HepG2 (cell line): ENCODE results near the gene KLHL17. TPM values are rescaled to one million over a fixed set of nuclear protein-coding genes. Genes with fewer than 3 reads are reported as not detected.

Experiments
- CAMTA2 ChIP-seq: sonication (generic); formaldehyde crosslinking; IDR thresholded peaks from 2 replicates; pipeline ENCODE4 v1.4.0; 2020; ENCODE audit warnings: mild to moderate bottlenecking, missing genetic modification reagents, borderline replicate concordance
- GLI4 ChIP-seq: sonication (generic); formaldehyde crosslinking; IDR thresholded peaks from 2 replicates; pipeline ENCODE4 v1.5.1; 2020; ENCODE audit warnings: missing genetic modification reagents, mild to moderate bottlenecking, moderate library complexity, borderline replicate concordance
- JARID2 ChIP-seq: sonication (generic); formaldehyde crosslinking; IDR thresholded peaks from 2 replicates; pipeline ENCODE4 v1.8.1; 2023; ENCODE audit warnings: missing genetic modification reagents, inconsistent platforms; ENCODE audit not compliant: insufficient replicate concordance
- NCOA5 ChIP-seq: sonication (generic); formaldehyde crosslinking; IDR thresholded peaks from 2 replicates; pipeline ENCODE4 v1.4.0; 2020; ENCODE audit warnings: missing genetic modification reagents
- NFATC3 ChIP-seq: sonication (generic); formaldehyde crosslinking; IDR thresholded peaks from 2 replicates; pipeline ENCODE4 v1.5.1; 2020; ENCODE audit warnings: mild to moderate bottlenecking, missing genetic modification reagents
- RBM39 ChIP-seq: fragments of 200-400 bp; formaldehyde crosslinking; IDR thresholded peaks from one replicate; pipeline ENCODE4 v1.6.1; 2018; ENCODE audit warnings: antibody characterized with exemption, mild to moderate bottlenecking, low read depth, low read length; ENCODE audit not compliant: poor library complexity, severe bottlenecking
- SAP130 ChIP-seq: IDR thresholded peaks from 2 replicates; pipeline ENCODE4 v1.6.1; 2016; ENCODE audit warnings: low read depth
- SNAI1 ChIP-seq: sonication (generic); formaldehyde crosslinking; IDR thresholded peaks from 2 replicates; pipeline ENCODE4 v1.5.0; 2020; ENCODE audit warnings: mild to moderate bottlenecking, missing genetic modification reagents, borderline replicate concordance
- SNRNP70 ChIP-seq: fragments of 200-400 bp; formaldehyde crosslinking; IDR thresholded peaks from 2 replicates; pipeline ENCODE4 v1.6.1; 2017; ENCODE audit warnings: mild to moderate bottlenecking, low read depth, low read length, moderate library complexity
- SRY ChIP-seq: sonication (generic); formaldehyde crosslinking; IDR thresholded peaks from 2 replicates; pipeline ENCODE4 v1.8.0; 2022; ENCODE audit warnings: mild to moderate bottlenecking, missing genetic modification reagents
- TBP ChIP-seq: sonication (generic); formaldehyde crosslinking; IDR thresholded peaks from 2 replicates; pipeline ENCODE4 v1.5.0; 2020; ENCODE audit warnings: missing genetic modification reagents
- ZBTB38 ChIP-seq: sonication (generic); formaldehyde crosslinking; IDR thresholded peaks from 2 replicates; pipeline ENCODE4 v1.5.1; 2020; ENCODE audit warnings: mild to moderate bottlenecking, missing genetic modification reagents
- ZNF180 ChIP-seq: sonication (generic); formaldehyde crosslinking; IDR thresholded peaks from 2 replicates; pipeline ENCODE4 v1.4.0; 2020; ENCODE audit warnings: low read depth, missing genetic modification reagents, borderline replicate concordance
- ZNF205 ChIP-seq: IDR thresholded peaks from 2 replicates; pipeline ENCODE4 v1.6.1; 2018; ENCODE audit warnings: missing biosample characterization, missing genetic modification reagents
- ZNF275 ChIP-seq: sonication (generic); formaldehyde crosslinking; IDR thresholded peaks from 2 replicates; pipeline ENCODE4 v1.8.0; 2022; ENCODE audit warnings: missing genetic modification reagents, mild to moderate bottlenecking, inconsistent platforms, borderline replicate concordance
- ZNF354B ChIP-seq: sonication (generic); formaldehyde crosslinking; IDR thresholded peaks from 2 replicates; pipeline ENCODE4 v1.8.0; 2022; ENCODE audit warnings: mild to moderate bottlenecking, missing genetic modification reagents
- ZNF543 ChIP-seq: sonication (generic); formaldehyde crosslinking; IDR thresholded peaks from 2 replicates; pipeline ENCODE4 v1.4.0; 2020; ENCODE audit warnings: mild to moderate bottlenecking, missing genetic modification reagents
- polyA plus RNA-seq, 8 experiments: library from polyadenylated mRNA; depleted of rRNA in 3 of 8; stranded (reverse) in 7 of 8; unstranded in 1 of 8; fragments of >200 nt; fragmentation: Illumina TruSeq in 4 of 8; extraction: Trizol in 4 of 8; gene quantifications; 2 replicates each; pipeline versions ENCODE4 v1.2.1 to v1.2.3, GENCODE V29; 2011 to 2016; ENCODE audit warnings: low read depth in 4 of 8, missing spikeins in 1 of 8, mixed read lengths in 1 of 8; ENCODE audit not compliant: insufficient read depth in 1 of 8
- total RNA-seq, 5 experiments: library from RNA; depleted of rRNA; stranded (reverse); fragments of >200 nt; fragmentation: Illumina TruSeq; extraction: Trizol; gene quantifications; 2 replicates each; pipeline ENCODE4 v1.2.3, GENCODE V29; 2016; ENCODE audit warnings: low read depth in 1 of 5
- TF ChIP-seq, protein P1 (sequence below): sonication (generic); formaldehyde crosslinking; IDR thresholded peaks from 2 replicates; pipeline ENCODE4 v1.8.0; 2022; ENCODE audit warnings: missing genetic modification reagents, mild to moderate bottlenecking, moderate library complexity, borderline replicate concordance
- TF ChIP-seq, protein P2 (sequence below): sonication (generic); formaldehyde crosslinking; IDR thresholded peaks from 2 replicates; pipeline ENCODE4 v1.8.0; 2022; ENCODE audit warnings: low read depth, missing genetic modification reagents
- TF ChIP-seq, protein P3 (sequence below): sonication (generic); formaldehyde crosslinking; IDR thresholded peaks from 2 replicates; pipeline ENCODE4 v1.4.0; 2020; ENCODE audit warnings: missing genetic modification reagents

KLHL17 gene
- total and polyA plus RNA-seq, 2 of the 13 experiments (the other 11 are each of a cell fraction or from before 2014, with no cell fraction given): 9.3 to 24.7 TPM

GRCh38 chr1:1006305-1007159 is 46.1 kb downstream of the KLHL17 start (continued):
- TF ChIP-seq GLI4 (CRISPR knock-in tag): 0 out of 2 replicates have a peak, but pooled peaks have one; percentile 23
- peak; percentile 49 for TF ChIP-seq RBM39
- TF ChIP-seq TBP (CRISPR knock-in tag): peak; percentile 89; the same call in 1 of the 2 replicates
- TF ChIP-seq ZBTB38 (CRISPR knock-in tag): peak; percentile 94
- TF ChIP-seq, protein P1, sequence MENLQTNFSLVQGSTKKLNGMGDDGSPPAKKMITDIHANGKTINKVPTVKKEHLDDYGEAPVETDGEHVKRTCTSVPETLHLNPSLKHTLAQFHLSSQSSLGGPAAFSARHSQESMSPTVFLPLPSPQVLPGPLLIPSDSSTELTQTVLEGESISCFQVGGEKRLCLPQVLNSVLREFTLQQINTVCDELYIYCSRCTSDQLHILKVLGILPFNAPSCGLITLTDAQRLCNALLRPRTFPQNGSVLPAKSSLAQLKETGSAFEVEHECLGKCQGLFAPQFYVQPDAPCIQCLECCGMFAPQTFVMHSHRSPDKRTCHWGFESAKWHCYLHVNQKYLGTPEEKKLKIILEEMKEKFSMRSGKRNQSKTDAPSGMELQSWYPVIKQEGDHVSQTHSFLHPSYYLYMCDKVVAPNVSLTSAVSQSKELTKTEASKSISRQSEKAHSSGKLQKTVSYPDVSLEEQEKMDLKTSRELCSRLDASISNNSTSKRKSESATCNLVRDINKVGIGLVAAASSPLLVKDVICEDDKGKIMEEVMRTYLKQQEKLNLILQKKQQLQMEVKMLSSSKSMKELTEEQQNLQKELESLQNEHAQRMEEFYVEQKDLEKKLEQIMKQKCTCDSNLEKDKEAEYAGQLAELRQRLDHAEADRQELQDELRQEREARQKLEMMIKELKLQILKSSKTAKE (CRISPR knock-in tag): peak; percentile 85
- TF ChIP-seq SRY (CRISPR knock-in tag): peak; percentile 95
- peak; percentile 99 for TF ChIP-seq SAP130
- no peak for TF ChIP-seq ZNF354B
- TF ChIP-seq JARID2 (CRISPR knock-in tag): peak; percentile 72
- 0 out of 2 replicates have a peak, but pooled peaks have one; percentile 12 for TF ChIP-seq CAMTA2 (CRISPR knock-in tag)
- TF ChIP-seq, protein P2, sequence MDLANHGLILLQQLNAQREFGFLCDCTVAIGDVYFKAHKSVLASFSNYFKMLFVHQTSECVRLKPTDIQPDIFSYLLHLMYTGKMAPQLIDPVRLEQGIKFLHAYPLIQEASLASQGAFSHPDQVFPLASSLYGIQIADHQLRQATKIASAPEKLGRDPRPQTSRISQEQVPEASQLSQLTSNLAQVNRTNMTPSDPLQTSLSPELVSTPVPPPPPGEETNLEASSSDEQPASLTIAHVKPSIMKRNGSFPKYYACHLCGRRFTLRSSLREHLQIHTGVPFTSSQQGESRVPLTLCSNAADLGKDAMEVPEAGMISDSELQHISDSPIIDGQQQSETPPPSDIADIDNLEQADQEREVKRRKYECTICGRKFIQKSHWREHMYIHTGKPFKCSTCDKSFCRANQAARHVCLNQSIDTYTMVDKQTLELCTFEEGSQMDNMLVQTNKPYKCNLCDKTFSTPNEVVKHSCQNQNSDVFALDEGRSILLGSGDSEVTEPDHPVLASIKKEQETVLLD (CRISPR knock-in tag): peak; percentile 82; the same call in 1 of the 2 replicates
- TF ChIP-seq NCOA5 (CRISPR knock-in tag): no peak
- TF ChIP-seq ZNF205: peak; percentile 80; the same call in 1 of the 2 replicates
- TF ChIP-seq, protein P3, sequence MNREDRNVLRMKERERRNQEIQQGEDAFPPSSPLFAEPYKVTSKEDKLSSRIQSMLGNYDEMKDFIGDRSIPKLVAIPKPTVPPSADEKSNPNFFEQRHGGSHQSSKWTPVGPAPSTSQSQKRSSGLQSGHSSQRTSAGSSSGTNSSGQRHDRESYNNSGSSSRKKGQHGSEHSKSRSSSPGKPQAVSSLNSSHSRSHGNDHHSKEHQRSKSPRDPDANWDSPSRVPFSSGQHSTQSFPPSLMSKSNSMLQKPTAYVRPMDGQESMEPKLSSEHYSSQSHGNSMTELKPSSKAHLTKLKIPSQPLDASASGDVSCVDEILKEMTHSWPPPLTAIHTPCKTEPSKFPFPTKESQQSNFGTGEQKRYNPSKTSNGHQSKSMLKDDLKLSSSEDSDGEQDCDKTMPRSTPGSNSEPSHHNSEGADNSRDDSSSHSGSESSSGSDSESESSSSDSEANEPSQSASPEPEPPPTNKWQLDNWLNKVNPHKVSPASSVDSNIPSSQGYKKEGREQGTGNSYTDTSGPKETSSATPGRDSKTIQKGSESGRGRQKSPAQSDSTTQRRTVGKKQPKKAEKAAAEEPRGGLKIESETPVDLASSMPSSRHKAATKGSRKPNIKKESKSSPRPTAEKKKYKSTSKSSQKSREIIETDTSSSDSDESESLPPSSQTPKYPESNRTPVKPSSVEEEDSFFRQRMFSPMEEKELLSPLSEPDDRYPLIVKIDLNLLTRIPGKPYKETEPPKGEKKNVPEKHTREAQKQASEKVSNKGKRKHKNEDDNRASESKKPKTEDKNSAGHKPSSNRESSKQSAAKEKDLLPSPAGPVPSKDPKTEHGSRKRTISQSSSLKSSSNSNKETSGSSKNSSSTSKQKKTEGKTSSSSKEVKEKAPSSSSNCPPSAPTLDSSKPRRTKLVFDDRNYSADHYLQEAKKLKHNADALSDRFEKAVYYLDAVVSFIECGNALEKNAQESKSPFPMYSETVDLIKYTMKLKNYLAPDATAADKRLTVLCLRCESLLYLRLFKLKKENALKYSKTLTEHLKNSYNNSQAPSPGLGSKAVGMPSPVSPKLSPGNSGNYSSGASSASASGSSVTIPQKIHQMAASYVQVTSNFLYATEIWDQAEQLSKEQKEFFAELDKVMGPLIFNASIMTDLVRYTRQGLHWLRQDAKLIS (CRISPR knock-in tag): no peak
- no peak for TF ChIP-seq ZNF275 (CRISPR knock-in tag)
- no peak for TF ChIP-seq NFATC3 (CRISPR knock-in tag)
- no peak for TF ChIP-seq SNAI1
- TF ChIP-seq SNRNP70: no peak
- peak; percentile 50; the same call in 1 of the 2 replicates for TF ChIP-seq ZNF543 (CRISPR knock-in tag)
- TF ChIP-seq ZNF180 (CRISPR knock-in tag): no peak
